GM13977 (cell line): ENCODE data around the gene CPAMD8.
"Not testable (repeated sequence)": the region's sequence is repeated elsewhere in the genome, so short reads cannot be mapped to it uniquely, and the experiment has no call there.

Experiments
- DNase-seq: peaks from one replicate; pipeline ENCODE4 v3.0.0; 2012; ENCODE audit warnings: low spot score
- in situ Hi-C: fragments of 300-500 bp; cut with MboI; formaldehyde crosslinking; loops from one replicate; pipeline ENCODE4 v1.12.0; 2022; ENCODE audit warnings: low sequenced_read_pairs, low pct_unique_long_range_greater_than_20kb, mixed read lengths, inconsistent platforms; ENCODE audit not compliant: unreplicated experiment
- TF ChIP-seq, protein P1 (sequence below): IDR thresholded peaks from 2 replicates; pipeline ENCODE4 v1.5.1; 2012; ENCODE audit warnings: mild to moderate bottlenecking, control low read depth; ENCODE audit not compliant: insufficient read depth; ENCODE audit errors: extremely low read depth, missing control alignments

CPAMD8 gene

DNA sequence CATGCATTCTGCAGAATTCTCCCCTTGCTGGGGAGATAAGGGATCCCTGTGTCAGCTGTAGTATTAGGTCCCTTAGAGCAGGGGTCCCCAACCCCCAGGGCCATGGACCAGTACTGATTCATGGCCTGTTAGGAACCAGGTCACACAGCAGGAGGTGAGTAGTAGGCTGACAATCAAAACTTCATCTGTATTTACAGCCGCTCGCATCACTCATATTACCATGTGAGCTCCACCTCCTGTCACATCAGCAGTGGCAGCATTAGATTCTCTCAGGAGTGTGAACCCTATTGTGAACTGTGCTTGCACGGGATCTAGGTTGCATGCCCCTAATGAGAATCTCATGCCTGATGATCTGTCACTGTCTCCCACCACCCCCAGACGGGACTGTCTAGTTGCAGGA, 37.9 kb downstream of the CPAMD8 start:
- in situ Hi-C loops, result no loop called here
- TF ChIP-seq, protein P1, sequence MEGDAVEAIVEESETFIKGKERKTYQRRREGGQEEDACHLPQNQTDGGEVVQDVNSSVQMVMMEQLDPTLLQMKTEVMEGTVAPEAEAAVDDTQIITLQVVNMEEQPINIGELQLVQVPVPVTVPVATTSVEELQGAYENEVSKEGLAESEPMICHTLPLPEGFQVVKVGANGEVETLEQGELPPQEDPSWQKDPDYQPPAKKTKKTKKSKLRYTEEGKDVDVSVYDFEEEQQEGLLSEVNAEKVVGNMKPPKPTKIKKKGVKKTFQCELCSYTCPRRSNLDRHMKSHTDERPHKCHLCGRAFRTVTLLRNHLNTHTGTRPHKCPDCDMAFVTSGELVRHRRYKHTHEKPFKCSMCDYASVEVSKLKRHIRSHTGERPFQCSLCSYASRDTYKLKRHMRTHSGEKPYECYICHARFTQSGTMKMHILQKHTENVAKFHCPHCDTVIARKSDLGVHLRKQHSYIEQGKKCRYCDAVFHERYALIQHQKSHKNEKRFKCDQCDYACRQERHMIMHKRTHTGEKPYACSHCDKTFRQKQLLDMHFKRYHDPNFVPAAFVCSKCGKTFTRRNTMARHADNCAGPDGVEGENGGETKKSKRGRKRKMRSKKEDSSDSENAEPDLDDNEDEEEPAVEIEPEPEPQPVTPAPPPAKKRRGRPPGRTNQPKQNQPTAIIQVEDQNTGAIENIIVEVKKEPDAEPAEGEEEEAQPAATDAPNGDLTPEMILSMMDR, result no peak
- DNase-seq, result no peak

DNA sequence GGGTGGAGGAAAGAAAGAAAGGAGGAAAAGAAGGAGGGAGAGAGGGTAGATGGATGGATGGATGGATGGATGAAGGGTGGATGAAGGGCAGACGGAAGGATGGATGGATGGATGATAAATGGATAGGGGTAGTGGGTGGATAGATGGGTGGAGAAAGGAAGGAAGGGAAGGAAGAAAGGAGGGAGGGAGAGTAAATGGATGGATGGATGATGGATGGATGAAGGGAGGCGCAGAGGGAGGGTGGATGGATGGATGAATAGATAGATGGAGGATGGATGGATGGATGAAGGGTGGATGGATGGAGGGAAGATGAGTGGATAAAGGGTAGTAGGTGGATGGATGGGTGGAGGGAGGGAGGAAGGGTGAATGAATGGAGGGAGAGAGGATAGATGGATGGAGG, 41.2 kb downstream of the CPAMD8 start:
- TF ChIP-seq, protein P1, result no peak
- in situ Hi-C loops, result no loop called here
- DNase-seq, result no peak

DNA sequence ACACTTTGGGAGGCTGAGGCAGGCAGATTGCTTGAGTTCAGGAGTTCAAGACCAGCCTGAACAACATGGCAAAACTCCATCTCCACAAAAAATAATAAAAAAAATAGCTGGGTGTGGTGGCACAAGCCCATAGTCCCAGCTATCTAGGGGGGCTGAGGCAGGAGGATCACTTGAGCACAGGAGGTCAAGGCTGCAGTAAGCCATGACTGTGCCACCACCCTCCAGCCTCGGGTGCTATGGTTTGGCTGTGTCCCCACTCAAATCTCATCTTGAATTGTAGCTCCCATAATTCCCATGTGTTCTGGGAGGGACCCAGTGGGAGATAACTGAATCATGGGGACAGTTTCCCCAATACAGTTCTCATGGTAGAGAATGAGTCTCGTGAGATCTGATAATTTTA, 44.0 kb downstream of the CPAMD8 start:
- DNase-seq, in situ Hi-C loops: not testable (repeated sequence)

DNA sequence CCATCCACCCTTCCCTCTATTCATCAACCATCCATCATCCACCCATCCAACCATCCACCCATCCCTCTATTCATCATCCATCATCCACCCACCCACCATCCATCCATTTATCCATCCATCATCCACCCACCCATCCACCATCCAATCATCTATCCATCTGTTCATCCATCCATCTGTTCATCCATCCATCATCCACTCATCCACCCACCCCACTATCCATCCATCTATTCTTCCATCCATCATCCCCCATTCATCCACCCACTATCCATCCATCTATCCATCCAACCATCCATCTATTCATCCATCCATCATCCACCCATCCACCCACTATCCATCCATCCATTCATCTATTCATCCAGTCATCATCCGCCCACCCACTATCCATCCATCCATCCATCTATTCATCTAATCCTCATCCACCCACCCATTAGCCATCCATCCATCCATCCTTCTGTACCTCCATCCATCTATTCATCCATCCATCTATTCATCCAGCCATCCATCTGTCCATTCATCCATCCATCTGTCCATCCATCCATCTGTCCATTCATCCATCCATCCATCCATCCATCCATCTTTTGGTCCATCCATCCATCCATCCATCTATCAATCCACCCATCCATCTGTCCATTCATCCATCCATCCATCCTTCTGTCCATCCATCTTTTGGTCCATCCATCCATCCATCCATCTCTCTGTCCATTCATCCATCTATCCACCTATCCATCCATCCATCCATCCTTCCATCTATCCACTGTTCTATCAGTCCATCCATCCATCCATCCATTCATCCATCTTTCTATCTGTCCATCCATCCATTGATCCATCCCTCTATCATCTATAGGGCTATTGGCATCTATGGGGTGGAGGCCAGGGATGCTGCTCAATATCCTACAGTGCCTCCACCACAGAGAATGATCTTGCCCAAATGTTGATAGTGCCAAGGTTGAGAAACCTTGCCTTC, 47.5 kb downstream of the CPAMD8 start:
- TF ChIP-seq, protein P1, result no peak
- in situ Hi-C loops, result no loop called here
- no peak for DNase-seq

DNA sequence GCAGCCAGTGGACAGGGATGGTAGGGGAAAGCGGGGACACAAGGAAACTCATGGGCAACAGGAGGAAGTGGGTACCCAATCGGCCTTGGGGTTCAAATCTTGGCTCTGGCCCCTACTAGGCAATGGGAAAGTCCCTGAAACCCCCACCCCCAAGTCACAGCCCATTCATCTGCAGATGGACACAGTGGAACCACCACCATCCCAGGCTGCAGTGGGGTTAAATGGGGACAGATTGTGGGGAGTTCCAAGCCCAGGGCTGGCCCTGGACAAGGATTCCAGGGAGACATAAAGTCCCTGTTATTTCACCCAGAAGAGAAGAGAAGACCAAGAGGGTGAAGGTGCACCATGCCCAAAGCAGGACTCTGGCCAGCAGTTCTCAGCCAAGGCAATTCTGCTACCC, 48.5 kb downstream of the CPAMD8 start:
- no peak for DNase-seq
- TF ChIP-seq, protein P1, result no peak
- in situ Hi-C loops, result no loop called here

DNA sequence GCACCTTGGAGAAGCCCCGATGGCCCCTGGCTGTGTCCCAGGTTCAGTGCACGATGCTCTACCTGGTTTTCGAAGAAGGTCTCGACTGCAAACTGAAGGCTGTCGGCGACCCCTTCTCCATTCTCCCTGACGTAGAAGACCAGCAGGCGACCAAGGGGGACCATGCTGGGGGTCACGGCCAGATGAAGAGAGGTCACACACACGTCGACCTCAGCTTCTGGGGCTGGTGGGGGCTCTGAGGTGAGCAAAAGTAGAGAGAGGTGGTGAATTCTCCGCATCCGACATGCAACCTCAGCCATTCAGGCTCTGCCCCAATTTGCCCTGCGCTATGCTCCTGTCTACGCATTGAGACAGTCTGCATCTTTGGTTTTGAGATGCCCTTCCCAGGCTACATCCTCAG, 49.3 kb downstream of the CPAMD8 start:
- TF ChIP-seq, protein P1, result no peak
- DNase-seq, result no peak
- in situ Hi-C loops, result no loop called here

DNA sequence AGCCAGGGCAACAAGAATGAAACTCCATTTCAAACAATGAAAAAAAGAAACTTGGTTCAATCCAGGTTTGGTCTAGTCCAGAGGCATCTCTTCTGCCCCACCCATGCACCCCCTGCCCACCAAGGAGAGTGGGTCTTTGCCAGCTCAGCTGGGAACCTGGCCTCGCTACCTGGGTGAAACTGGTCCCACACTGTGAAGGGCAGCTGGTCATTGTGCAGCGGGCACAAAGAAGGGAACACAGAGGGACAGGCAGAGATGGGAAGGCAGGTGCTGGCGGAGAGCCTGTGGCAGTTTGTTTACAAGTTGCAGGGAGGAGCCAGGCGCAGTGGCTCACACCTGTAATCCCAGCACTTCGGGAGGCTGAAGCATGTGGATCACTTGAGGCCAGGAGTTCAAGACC, 50.2 kb downstream of the CPAMD8 start:
- in situ Hi-C loops, result no loop called here
- no peak for DNase-seq
- TF ChIP-seq, protein P1, result no peak
